Measurements from ENCODE around the gene SWAP70.
"Not testable (repeated sequence)": the region's sequence is repeated elsewhere in the genome, so short reads cannot be mapped to it uniquely, and the experiment has no call there.

SWAP70 gene

DNA sequence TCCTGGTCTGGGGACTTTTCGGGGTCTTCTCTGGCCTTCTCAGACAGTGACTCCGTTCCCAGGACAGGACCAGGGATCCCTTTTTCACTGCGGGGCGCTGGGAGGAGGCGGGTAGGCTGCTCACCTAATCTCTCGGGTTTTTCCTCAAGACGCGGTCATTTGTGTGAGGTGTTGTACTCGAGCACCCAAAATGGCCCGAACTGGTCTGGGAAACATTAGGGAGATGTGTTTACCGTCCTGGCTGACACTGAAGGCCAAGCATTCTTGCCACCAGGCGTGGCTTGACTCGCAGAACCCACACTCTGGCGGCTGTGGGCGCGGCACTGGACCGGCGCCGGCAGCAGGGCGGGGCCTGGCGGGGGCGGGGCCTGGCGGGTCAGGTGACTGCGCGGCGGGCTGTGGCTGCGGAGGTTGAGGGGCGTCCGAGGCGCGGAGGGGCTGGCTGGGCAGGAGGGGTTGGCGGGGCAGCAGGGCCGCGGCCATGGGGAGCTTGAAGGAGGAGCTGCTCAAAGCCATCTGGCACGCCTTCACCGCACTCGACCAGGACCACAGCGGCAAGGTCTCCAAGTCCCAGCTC, at the start of gene SWAP70:
TSS of gene SWAP70 (plus strand) at position 379 of the 577 bp plus-strand sequence. CDS start at position 482, 103 bp downstream.
- DNase-seq: no peak

DNA sequence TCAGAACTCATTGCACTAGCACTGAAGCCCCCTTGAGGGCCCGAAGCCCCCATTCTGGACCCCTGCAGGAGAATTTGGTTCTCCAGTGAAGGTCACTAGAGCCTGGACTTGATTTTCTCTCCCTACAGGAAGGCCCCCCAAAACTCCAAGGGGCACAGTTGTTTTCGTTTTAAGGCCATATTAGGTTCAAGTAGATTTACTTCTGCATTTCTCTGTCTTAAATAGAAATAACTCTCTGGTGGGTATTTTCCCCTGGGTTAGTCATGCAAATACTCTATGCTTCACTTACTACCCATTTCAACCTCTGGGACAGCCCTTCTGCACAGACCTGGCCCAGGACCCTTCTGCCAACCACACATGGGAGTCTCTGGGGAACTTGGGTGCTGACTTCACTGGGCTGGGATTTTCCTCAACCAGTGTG, 48.8 kb upstream of the SWAP70 start:
- no peak for DNase-seq

DNA sequence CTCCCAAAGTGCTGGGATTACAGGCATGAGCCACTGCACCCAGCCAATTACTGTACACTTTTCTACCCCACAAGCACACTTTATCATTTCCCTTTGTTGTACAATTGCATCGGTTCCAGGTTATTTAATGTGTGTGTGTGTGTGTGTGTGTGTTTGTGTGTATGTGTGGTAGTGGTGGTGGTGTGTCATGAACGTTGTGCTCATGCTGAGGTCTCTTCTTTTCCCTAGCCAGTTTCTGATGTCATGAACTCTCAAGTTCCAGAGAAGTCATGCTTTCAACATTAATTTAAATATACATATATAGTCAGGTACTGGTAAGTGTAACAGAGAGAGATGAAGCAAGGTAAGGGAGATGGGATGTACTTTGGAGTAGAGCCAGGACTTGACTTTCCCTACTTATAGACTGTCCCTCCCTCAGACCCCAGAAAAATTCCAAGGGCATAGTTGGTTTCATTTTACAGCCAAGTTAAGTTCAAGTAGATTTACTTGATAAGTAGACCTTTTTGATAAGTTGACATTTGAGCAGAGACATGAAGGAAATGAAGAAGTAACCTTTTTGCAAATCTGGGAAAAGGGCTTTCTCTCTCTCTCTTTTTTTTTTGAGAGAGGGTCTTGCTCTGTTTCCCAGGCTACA, 47.7 kb upstream of the SWAP70 start:
- DNase-seq: no peak

DNA sequence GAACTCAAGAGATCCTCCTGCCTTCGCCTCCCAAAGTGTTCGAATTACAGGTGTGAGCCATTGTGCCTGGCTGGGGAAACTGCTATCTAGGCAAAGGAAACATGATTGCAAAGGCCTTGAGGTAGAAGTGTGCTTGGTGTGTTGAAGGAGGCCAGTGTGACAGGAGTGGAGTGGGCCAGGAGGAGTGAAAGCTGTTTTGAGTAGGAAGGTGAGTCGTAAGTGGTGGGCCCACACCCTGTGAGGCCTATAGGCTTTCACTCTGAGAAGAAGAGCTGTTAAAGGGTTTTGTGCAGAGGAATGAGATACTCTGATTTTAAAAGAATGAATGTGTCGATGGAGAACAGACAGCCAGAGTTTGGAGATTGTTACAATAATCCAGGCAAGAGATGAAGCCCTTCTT, 47.0 kb upstream of the SWAP70 start:
- DNase-seq: no peak

DNA sequence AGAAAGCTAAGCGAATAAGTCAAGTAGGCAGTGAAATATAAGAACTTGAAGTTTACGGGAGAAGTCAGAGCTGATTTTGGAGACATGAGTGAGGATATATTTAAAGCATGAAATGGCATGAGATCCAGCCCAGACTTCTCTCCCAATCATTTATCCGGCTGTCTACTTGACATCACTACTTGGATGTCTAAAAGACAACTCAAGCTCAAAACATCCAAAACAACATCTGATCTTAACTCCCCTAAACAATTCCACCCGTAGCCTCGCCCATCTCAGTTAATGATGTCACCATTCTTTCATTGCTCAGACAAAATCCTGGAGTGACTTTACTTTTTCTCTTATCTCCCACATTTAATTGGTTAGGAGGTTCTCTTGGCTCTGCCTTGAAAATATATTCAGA, 45.9 kb upstream of the SWAP70 start:
- no peak for DNase-seq

DNA sequence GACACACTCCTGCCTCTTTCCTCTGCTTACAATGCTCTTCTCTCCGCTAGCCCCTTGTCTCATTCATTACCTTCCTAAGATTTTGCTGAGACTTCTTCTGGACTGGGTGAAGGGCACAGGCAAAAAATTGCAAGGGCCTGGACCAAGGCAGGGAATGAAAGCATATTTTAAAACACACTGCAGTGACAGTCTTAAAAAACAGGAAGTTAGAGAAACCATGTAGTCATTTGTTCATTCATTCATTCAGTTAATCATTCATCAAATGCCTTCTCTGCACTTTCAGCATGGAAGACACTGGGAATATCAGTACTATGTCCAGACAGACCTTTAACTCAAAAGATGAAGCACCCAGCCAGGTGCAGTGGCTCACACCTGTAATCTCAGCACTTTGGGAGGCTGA, 44.9 kb upstream of the SWAP70 start:
- DNase-seq: no peak

DNA sequence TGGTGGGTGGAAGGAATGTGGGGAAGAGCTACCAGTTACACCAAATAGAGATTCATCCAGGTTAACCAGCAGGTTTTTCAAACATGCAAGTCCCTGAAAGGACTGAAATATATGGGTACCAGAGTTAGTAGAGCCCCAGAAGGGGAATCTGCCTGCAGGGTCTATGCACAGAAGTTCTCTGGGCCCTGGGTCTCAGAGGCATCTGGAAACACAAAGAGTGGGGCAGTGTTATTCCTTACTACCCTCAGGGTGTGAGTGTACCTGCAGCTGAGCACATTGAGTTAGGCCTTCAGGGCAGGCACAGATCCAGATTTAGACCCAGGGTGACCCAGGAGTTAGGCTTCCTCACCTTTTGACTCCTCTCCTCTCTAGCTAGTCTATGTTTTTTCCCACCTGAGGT, 43.9 kb upstream of the SWAP70 start:
- no peak for DNase-seq

DNA sequence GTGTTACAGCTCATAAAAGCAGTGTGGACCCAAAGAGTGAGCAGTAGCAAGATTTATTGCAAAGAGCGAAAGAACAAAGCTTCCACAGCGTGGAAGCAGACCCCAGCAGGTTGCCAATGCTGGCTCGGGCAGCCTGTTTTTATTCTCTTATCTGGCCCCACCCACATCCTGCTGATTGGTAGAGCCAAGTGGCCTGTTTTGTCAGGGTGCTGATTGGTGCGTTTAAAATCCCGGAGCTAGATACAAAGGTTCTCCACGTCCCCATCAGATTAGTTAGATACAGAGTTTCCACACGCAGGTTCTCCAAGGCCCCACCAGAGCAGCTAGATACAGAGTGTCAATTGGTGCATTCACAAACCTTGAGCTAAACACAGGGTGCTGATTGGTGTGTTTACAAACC, 41.5 kb upstream of the SWAP70 start:
- not testable (repeated sequence) for DNase-seq

DNA sequence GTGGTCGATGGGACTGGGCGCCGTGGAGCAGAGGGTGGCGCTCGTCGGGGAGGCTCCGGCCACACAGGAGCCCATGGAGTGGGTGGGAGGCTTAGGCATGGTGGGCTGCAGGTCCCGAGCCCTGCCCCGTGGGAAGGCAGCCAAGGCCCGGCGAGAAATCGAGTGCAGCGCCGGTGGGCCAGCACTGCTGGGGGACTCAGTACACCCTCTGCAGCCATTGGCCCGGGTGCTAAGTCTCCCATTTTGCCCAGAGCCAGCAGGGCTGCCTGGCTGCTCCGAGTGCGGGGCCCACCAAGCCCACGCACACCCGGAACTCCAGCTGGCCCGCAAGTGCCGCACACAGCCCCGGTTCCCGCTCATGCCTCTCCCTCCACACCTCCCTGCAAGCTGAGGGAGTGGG, 40.8 kb upstream of the SWAP70 start:
- not testable (repeated sequence) for DNase-seq

DNA sequence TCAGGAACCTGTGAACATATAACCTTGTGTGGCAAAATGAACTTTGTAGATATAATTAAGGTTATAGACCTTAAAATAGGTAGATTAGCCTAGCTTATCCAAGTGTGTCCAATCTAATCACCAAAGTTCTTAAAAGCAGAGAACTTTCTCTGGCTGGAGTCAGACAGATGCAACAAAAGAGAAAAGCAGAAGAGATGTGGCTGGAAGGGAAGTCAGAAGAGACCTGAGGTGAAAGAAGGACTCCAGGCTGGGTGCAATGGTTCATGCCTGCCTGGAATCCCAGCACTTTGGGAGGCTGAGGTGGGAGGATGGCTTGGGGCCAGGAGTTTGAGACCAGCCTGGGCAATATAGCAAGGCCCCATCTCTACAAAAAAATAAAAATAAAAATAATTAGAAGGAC, 39.4 kb upstream of the SWAP70 start:
- DNase-seq: no peak

DNA sequence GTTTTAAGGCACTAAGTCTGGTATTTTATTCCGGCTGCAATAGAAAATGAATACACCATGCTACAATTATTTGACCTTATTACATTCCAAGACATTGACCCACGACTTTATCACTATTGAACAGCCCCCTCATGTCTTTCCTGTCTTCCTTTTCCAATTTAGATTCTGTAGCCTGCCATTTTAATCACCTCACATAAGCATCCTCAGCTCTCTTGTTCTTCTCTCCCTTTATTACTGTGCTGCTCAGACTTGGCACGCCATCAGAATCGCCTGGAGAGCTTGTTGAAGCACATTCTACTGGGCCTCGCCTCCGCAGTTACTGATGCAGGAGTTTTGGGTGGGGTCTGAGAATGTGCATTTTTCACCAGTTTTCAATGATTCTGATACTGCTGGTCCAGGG, 38.7 kb upstream of the SWAP70 start:
- DNase-seq: no peak

DNA sequence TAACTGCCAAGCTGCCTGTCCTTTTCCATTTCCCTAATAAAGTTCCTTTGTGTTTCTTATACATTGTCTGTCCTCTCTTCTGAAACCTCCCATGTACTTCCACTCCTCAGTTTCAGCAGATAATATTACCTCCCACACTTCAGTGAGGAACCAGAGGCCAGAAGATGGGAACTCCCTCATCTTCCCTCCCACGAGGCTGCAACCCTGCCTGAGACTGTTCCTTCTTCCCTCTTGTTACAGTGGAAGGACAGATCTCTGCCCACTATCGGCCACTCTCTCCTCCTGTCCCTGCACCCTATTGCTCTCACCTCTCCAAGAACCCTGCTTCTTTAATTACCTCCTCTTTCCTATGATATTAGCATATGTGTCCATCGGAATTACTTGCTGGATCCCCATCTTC, 38.1 kb upstream of the SWAP70 start:
- no peak for DNase-seq

DNA sequence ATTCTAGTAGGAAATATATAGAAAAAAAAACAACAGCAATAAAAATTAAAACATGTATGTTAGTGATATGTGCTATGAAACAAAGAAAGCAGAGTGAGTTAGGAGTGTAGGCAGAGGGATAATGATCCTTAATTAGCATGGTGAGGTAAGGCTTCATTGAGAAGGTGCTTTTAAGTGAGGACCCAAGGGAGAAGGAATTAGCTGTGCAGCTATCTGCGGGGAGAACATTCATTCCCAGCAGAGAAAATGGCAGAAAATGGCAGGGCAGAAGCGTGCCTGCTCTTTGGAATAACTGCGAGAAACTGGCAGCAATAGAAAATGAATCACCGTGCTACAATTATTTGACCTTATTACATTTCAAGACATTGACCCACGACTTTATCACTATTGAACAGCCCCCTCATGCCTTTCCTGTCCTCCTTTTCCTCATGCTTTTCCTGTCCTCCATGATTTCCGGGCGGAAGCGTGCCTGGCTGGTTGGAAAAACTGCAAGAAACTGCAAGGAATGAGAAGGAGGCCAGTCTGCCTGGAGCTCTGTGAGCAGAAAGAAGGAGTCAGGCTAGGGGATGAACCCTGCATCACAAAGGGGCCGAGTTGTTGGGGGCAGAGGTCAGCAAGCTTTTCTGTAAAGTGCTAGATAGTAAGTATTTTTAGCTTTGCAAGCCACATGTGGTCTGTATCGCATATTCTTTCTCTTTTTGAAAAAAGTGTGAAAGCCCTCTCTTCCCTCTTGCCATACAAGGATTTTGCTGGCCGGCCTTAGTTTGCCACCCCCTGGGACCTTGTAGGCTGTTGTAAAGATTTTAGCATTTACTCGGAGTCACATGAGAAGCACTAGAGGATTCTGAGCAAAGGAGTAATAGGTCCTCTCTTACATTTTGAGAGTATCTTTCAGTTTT, 37.1 kb upstream of the SWAP70 start:
- DNase-seq: no peak

DNA sequence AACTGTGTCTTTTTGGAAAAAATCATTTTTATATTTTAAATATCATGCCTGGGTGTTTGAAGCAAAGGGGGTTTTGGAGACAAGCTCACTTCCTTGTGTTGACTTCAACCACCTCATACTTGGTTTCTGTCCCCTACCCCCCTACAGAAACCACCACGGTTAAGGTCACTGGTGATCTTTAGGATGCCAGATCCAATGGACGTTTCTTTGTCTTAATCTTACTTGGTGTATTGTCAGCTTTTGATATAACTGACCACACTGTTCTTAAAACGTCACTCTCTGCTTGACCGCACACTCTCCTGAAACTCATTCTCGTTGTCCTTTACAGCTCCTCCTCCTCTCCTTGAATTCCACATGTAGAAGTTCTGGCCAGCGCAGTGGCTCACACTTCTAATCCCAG, 34.8 kb upstream of the SWAP70 start:
- no peak for DNase-seq

DNA sequence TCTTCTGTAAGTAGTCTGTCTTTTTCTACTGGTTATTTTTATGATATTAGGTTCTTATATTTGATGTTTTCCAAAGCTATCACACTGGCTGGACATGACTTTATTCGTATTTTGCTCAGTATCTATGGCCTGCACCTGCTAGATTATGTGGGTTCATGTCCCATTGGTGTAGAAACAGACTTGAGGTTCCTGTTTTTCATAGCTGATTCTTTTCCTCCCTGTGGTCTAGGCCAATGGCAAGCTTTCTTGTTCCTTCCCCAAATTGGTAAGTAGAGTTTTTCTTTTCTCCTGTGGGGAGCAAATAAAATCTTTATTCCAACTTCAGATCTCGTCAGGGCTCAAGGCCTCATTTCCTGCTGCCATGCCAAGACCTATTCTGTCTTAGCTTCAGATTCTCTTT, 30.2 kb upstream of the SWAP70 start:
- no peak for DNase-seq

DNA sequence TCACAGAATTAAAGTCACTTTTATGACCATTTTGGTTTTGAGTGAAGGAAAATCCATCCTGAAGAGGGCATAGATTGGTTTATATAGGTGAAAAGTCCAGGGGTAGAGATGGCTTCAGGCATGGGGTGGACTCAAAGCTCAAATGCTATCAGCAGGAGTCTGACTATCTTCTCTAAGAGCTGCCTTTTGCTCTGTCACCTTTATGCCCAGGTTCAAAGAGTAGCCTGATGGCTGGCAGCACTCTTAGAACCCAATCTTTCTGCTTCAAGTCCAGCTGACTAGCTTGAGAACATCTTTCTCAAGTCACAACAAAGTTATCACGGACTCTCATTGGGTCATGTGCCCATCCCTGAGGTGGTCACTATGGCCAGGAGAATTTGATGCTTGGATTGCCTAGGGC, 27.2 kb upstream of the SWAP70 start:
- no peak for DNase-seq

DNA sequence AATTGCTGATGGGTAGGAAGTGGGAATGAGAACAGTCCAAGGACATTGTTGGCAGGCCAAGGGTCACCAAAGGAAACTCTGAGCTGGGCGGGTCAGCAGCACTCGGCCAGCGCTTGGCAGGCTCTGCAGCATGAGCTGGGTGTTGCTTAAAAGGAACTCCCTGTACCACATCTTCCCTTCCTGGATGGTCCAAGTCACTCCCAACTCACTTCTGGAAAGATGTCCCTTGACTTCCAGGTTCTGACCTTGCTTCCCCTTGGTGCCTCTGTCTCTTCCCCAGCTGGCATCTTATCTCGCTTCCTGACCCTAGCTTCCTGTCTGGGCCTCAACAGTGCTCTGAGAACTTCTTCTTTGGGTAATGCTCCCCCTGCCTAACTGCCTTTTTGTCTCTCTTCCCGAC, 24.8 kb upstream of the SWAP70 start:
- no peak for DNase-seq

DNA sequence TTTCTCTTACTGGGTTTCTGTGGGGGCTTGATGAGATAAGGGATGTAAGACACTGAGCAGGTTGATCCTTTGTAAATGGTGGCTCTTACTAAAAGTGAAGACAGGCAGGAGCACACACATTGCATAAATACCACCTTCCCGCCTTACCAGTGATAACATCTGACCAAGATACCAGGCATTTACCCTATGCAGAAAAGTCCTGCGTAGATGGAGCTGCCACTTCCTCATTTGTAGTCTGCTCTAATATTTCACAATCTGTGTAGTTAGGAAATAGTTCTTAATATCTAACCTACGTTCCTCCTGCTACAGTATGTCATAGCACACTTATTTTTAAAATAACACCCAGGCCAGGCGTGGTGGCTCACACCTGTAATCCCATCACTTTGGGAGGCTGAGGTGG, 23.9 kb upstream of the SWAP70 start:
- no peak for DNase-seq

DNA sequence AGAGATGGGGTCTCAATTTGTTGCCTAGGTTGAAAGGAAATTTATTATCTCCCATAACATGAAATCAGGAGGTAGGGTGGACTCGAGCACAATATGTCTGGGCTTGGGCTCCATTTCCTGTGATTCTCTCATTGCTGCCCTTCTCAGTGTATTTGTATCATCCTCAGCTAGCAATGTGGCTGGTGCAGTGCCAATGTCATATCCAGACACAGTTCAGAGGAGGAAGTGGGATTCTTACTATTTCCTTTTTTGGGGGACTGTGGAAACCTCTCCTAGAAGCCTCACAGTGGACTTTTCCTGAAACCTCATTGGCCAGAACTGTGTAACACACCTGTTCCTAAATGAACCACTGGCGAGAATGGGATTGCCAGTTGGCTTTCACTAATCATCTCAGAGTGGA, 21.0 kb upstream of the SWAP70 start:
- no peak for DNase-seq

DNA sequence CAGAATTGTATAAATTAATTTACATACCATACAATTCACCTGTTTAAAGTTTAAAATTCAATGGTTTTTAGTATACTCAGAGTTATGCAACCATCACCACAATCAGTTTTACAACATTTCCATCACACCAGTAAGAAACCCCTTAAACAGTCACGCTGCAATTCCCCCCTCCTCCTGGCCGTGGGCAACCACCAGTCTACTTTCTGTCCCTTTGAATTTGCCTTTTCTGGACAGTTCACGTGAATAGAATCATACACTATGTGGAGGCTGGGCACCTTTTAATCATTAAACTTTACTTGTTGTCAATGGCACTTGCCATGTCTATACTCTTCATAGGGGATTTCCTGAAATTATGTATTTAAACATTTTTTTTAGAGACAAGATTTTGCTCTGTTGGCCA, 20.1 kb upstream of the SWAP70 start:
- DNase-seq: no peak

DNA sequence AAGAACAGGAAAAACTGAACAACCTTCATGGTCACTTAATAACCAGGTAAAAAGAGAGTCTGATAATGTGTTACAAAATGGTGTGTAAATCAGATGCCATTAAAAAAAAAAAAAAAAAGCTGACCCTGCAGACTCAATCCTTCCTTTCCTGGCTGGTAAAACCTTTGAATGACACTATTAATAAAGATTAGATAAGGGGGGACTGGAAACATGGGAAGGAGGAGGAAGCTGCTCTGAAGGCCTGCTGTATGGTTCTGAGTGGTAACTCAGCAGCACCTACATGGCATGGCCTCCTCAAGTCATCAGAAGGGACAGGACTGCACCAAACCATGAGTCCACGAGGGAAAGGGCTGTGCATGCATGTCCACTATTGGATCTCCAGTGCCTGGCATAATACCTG, 18.0 kb upstream of the SWAP70 start:
- DNase-seq: no peak

DNA sequence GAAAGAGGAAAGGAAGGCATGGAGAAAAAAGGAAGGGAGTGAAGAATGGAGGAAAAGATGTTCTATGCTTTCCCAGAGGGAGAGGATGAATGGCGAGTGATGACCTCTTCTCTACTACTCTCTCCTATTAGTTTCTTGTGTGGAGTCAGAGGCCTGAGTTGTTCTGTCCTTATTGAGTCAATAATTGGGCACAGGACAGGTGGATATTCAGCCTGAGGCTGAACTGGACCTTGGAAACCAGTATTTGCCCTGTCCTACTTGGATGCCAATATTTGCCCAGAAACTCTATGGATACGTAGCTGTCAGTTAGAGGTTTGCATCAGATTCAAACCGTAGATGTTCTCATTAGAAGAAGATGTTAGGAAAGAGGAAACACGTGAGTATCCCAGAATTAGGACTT, 17.6 kb upstream of the SWAP70 start:
- DNase-seq: no peak

DNA sequence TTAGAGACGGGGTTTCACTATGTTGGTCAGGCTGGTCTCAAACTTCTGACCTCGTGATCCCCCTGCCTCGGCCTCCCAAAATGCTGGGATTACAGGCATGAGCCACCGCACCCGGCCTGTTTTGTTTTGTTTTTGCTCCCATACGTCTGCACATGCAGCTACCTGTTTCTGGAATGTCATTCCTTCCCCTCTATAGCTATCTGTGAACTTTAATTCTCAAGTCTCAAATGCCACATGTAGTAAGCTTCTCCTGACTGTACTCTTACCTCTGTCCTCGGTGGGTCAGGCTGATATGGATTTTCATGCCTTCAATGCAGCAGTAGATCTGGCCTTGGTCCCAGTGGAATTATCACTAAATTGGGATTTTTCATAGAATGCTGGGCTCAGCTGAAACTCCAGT, 12.4 kb upstream of the SWAP70 start:
- DNase-seq: no peak
